Upper lobe of left lung (tissue), 6 donors: Measurements from ENCODE around the gene TRAPPC10. TPM values are rescaled to one million over a fixed set of nuclear protein-coding genes. Genes with fewer than 3 reads are reported as not detected.

Experiments used
- ATAC-seq, 2 donors: fragments of 200-7000 bp; cut with Tn5 transposase; one replicate each; pipeline ENCODE4 v1.9.1; 2022; ENCODE audit warnings: mild to moderate bottlenecking in 2 of 2, moderate library complexity in 2 of 2; ENCODE audit not compliant: low FRiP score in 2 of 2
- DNase-seq, 2 donors: peaks; one replicate each; pipeline ENCODE4 v3.0.0-alpha.2; 2019 to 2020
- H3K27ac ChIP-seq, 4 donors: fragments of 200-600 bp; sonication (generic); one replicate each; pipeline ENCODE4 v1.5.1; 2016 to 2019
- H3K27me3 ChIP-seq, 4 donors: fragments of 200-600 bp; sonication (generic); one replicate each; pipeline ENCODE4 v1.5.1; 2017 to 2019
- H3K36me3 ChIP-seq, 4 donors: fragments of 200-600 bp; sonication (generic); one replicate each; pipeline ENCODE4 v1.5.1; 2016 to 2019
- H3K4me1 ChIP-seq, 4 donors: fragments of 200-600 bp; sonication (generic); one replicate each; pipeline ENCODE4 v1.5.1; 2018 to 2019
- H3K4me3 ChIP-seq, 4 donors: fragments of 200-600 bp; sonication (generic); one replicate each; pipeline ENCODE4 v1.5.1; 2017 to 2019; ENCODE audit warnings: mild to moderate bottlenecking in 2 of 4, moderate library complexity in 1 of 4
- H3K9me3 ChIP-seq, 4 donors: fragments of 200-600 bp; sonication (generic); one replicate each; pipeline ENCODE4 v1.5.1; 2018 to 2019
- EP300 ChIP-seq, 4 donors: sonication (generic); formaldehyde crosslinking; IDR thresholded peaks; one replicate each; pipeline ENCODE4 v1.5.1; 2017; ENCODE audit warnings: antibody characterized with exemption in 4 of 4, control low read depth in 2 of 4
- POLR2A ChIP-seq, 4 donors: fragments of 450-650 bp; IDR thresholded peaks; one replicate each; pipeline ENCODE4 v1.5.1; 2016 to 2017; ENCODE audit warnings: antibody characterized with exemption in 4 of 4, mild to moderate bottlenecking in 2 of 4
- POLR2AphosphoS5 ChIP-seq, 2 donors: sonication (generic); formaldehyde crosslinking; IDR thresholded peaks; one replicate each; pipeline ENCODE4 v1.5.1; 2017; ENCODE audit warnings: antibody characterized with exemption in 2 of 2
- WGBS, 2 donors: methylation state at CpG; one replicate each; pipeline ENCODE4 v1.1.5; 2017 to 2018; 5-methylcytosine and 5-hydroxymethylcytosine counted together
- total RNA-seq, 6 donors: library from RNA; depleted of rRNA in 4 of 6; stranded (reverse); fragments of >200 nt in 4 of 6; gene quantifications; one replicate each; pipeline versions ENCODE4 v1.1.0 to v1.2.1, GENCODE V29; 2016 to 2021
- TF ChIP-seq, protein P1 (sequence below), 6 experiments: fragments of 450-650 bp in 4 of 6; fragments of 200-600 bp in 2 of 6; sonication (generic) in 2 of 6; IDR thresholded peaks; one replicate each; pipeline ENCODE4 v1.5.1; 2016 to 2019; ENCODE audit warnings: antibody characterized with exemption in 6 of 6
- donor health status: DM: no; HTN: no; CAD: no; lungs with moderate emphysema.
- donor health status: DM: no; HTN: yes; CAD: no; lungs with severe emphysema.

The TRAPPC10 gene
- total RNA-seq, 6 donors from 2014 or later = 36.3 to 46.8 (median 43.4) TPM

DNA sequence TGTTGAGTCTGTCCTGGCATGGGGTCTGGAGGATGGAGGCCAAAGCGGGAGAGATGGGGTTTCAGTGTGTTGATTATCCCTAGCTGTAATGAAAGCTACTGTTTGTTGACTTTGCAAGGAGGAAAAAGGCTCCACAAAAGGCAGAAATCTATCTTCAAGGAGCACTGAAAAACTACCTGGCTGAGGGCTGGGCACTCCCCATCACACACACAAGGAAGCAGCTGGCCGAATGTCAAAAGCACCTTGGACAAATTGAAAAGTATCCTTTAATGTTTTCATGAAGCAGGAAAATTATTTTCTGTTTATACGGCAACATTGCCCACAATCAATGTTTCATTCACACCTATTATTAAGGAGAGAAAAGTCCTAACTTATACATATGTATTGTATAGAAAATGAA, 67.3 kb downstream of the TRAPPC10 start:
- no peaks in the 10 kb centered on the region for H3K27me3 ChIP-seq
- no peak for ATAC-seq
- peaks cover 11 to 22% (median 17%) of the 10 kb centered on the region in 4 donors for H3K4me1 ChIP-seq
- TF ChIP-seq, protein P1, sequence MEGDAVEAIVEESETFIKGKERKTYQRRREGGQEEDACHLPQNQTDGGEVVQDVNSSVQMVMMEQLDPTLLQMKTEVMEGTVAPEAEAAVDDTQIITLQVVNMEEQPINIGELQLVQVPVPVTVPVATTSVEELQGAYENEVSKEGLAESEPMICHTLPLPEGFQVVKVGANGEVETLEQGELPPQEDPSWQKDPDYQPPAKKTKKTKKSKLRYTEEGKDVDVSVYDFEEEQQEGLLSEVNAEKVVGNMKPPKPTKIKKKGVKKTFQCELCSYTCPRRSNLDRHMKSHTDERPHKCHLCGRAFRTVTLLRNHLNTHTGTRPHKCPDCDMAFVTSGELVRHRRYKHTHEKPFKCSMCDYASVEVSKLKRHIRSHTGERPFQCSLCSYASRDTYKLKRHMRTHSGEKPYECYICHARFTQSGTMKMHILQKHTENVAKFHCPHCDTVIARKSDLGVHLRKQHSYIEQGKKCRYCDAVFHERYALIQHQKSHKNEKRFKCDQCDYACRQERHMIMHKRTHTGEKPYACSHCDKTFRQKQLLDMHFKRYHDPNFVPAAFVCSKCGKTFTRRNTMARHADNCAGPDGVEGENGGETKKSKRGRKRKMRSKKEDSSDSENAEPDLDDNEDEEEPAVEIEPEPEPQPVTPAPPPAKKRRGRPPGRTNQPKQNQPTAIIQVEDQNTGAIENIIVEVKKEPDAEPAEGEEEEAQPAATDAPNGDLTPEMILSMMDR (IDR thresholded peaks at IDR 0.05) = no peak
- no peak overlapping the region for H3K27ac ChIP-seq
- H3K9me3 ChIP-seq = no peaks in the 10 kb centered on the region
- DNase-seq = no peak
- no peak overlapping the region for H3K4me3 ChIP-seq
- 90 to 91% methylated on average over 3 of the region's 3 CpGs for WGBS, 2 donors
- peaks cover 4 to 96% (median 68%) of the 10 kb centered on the region in 4 donors for H3K36me3 ChIP-seq

- Histone ChIP-seq H3K27ac (no peak overlapping the region), H3K27me3 (no peaks in the 10 kb centered on the region), H3K4me3 (no peak overlapping the region), H3K9me3 (no peaks in the 10 kb centered on the region), H3K4me1 (peaks cover 15 to 26% (median 21%) of the 10 kb centered on the region in 4 donors), H3K36me3 (peaks cover 4 to 96% (median 68%) of the 10 kb centered on the region in 4 donors)
- DNase-seq (no peak), ATAC-seq (no peak)
- TF ChIP-seq EP300 (IDR thresholded peaks at IDR 0.05) = no peak
- TF ChIP-seq POLR2A (IDR thresholded peaks at IDR 0.05) = no peak
- 74 to 84% methylated on average over 7 of the region's 7 CpGs for WGBS, 2 donors
These were observed 67.7 kb downstream of the TRAPPC10 start for GRCh38 chr21:44079846-44080245.

DNA sequence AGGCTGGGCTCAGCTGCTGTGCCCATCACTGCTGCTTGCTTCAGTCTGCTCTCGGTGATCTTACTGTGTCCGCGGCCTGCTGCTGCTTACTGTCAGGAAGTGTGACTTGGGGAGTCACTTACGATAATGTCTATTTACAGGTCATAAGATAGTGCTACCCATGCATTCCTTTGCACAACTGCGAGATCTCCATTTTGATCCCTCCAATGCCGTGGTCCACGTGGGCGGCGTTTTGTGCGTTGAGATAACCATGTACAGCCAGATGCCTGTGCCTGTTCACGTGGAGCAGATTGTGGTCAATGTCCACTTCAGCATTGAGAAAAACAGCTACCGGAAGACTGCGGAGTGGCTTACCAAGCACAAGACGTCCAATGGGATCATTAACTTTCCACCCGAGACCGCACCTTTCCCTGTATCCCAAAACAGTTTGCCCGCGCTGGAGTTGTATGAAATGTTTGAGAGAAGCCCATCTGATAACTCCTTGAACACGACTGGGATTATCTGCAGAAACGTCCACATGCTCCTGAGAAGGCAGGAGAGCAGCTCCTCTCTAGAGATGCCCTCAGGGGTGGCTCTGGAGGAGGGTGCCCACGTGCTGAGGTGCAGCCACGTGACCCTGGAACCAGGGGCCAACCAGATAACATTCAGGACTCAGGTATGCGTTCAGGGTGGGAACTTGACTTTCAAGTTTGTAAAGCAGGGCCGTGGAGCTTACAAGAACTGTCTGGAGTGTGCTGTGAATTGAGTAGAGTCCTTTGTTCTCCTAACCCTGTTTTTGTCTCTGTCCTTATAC, 70.7 kb downstream of the TRAPPC10 start:
- TF ChIP-seq EP300 (IDR thresholded peaks at IDR 0.05) = no peak
- no peak for TF ChIP-seq POLR2AphosphoS5 (IDR thresholded peaks at IDR 0.05)
- TF ChIP-seq, protein P1 (IDR thresholded peaks at IDR 0.05) = no peak
- TF ChIP-seq POLR2A (IDR thresholded peaks at IDR 0.05) = no peak
- H3K27ac ChIP-seq = peak overlapping the region; percentile 2 to 80 (median 70)
- 82 to 88% methylated on average over 24 of the region's 24 CpGs for WGBS, 2 donors
- no peaks in the 10 kb centered on the region for H3K9me3 ChIP-seq
- H3K4me1 ChIP-seq = peaks cover 40 to 55% (median 48%) of the 10 kb centered on the region in 4 donors
- DNase-seq (no peak), ATAC-seq (peak in 1 of 2 donors; percentile 12)
- H3K36me3 ChIP-seq = peaks cover 0 to 93% (median 59%) of the 10 kb centered on the region in 4 donors
- no peaks in the 10 kb centered on the region for H3K27me3 ChIP-seq
- no peak overlapping the region for H3K4me3 ChIP-seq

DNA sequence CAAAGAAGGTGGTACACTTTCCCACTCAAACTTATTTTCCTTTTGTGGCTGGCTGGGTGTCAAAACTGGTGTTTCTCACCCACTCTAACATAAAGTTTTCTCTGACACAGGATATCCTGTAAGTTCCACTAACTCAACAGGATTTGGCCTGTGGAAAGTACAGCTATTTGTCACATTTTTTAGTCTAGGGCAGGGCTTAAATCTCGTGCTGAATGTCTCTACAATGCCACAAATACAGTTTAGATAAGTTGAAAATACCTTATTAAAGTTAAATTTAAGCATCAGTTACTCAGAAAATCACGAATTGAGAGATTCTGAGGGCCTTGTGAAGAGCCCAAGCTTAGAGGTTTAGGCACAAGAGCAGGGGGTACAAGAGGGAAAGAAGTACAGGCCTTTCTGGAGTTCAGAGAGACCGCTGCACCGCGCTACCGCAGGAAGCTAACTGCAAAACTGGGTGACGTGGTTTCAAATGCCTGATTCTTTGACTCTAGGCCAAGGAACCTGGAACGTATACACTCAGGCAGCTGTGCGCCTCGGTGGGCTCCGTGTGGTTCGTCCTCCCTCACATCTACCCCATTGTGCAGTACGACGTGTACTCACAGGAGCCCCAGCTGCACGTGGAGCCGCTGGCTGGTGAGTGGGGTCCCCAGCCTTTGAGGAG, 71.7 kb downstream of the TRAPPC10 start:
- H3K36me3 ChIP-seq = peaks cover 0 to 93% (median 63%) of the 10 kb centered on the region in 4 donors
- H3K9me3 ChIP-seq = no peaks in the 10 kb centered on the region
- no peak overlapping the region for H3K4me3 ChIP-seq
- H3K27me3 ChIP-seq = no peaks in the 10 kb centered on the region
- peak overlapping the region; percentile 59 to 80 (median 70) for H3K27ac ChIP-seq
- peaks cover 40 to 64% (median 54%) of the 10 kb centered on the region in 4 donors for H3K4me1 ChIP-seq
- DNase-seq = peak in 1 of 2 donors; percentile 40
- no peak for TF ChIP-seq POLR2A (IDR thresholded peaks at IDR 0.05)
- TF ChIP-seq, protein P1 (IDR thresholded peaks at IDR 0.05) = no peak
- no peak for TF ChIP-seq EP300 (IDR thresholded peaks at IDR 0.05)
- no peak for TF ChIP-seq POLR2AphosphoS5 (IDR thresholded peaks at IDR 0.05)
- no peak for ATAC-seq
- 40 to 44% methylated on average over 12 to 16 of the region's 16 CpGs for WGBS, 2 donors

GRCh38 chr21:44084496-44085241, 72.6 kb downstream of the TRAPPC10 start:
- Histone ChIP-seq H3K27ac (peak overlapping the region; percentile 59 to 80 (median 70)), H3K27me3 (no peaks in the 10 kb centered on the region), H3K4me1 (peaks cover 40 to 72% (median 55%) of the 10 kb centered on the region in 4 donors), H3K4me3 (no peak overlapping the region), H3K9me3 (no peaks in the 10 kb centered on the region), H3K36me3 (peaks cover 4 to 93% (median 63%) of the 10 kb centered on the region in 4 donors)
- DNase-seq = no peak
- TF ChIP-seq EP300 (IDR thresholded peaks at IDR 0.05) (no peak), POLR2AphosphoS5 (IDR thresholded peaks at IDR 0.05) (no peak), POLR2A (IDR thresholded peaks at IDR 0.05) (no peak)
- TF ChIP-seq, protein P1 (IDR thresholded peaks at IDR 0.05) = no peak
- WGBS, 2 donors = 79 to 83% methylated on average over 7 of the region's 7 CpGs
- ATAC-seq = no peak
